Left ventricle myocardium inferior (tissue), 1 donor: ENCODE measurements around the gene FHL3. TPM values are rescaled to one million over a fixed set of nuclear protein-coding genes. Genes with fewer than 3 reads are reported as not detected.

ENCODE experiments used
- DNase-seq: peaks from one replicate; pipeline ENCODE4 v3.0.0-alpha.2; 2020
- H3K27ac ChIP-seq: fragments of 200-600 bp; replicated peaks from 2 replicates; pipeline ENCODE4 v1.8.0; 2021
- H3K27me3 ChIP-seq: fragments of 200-600 bp; 2 replicates; pipeline ENCODE4 v1.8.0; 2021; ENCODE audit warnings: low read depth
- H3K36me3 ChIP-seq: fragments of 200-600 bp; 2 replicates; pipeline ENCODE4 v1.8.0; 2021
- H3K4me1 ChIP-seq: fragments of 200-600 bp; 2 replicates; pipeline ENCODE4 v1.8.0; 2021
- H3K4me3 ChIP-seq: fragments of 200-600 bp; 2 replicates; pipeline ENCODE4 v1.8.0; 2021; ENCODE audit warnings: mild to moderate bottlenecking, moderate library complexity
- H3K9me3 ChIP-seq: fragments of 200-600 bp; replicated peaks from 2 replicates; pipeline ENCODE4 v1.8.0; 2021
- intact Hi-C: fragments of 100-400 bp; cut with micrococcal nuclease; formaldehyde crosslinking; loops from one replicate; pipeline ENCODE4 v1.11.0; 2022
- total RNA-seq: library from RNA; stranded (reverse); fragmentation: NEBNext Ultra II Directional; extraction: Animal tissue kit (Norgen Biotek cat#: 25700); gene quantifications from one replicate; pipeline ENCODE4 v1.2.1, GENCODE V29; 2021
- TF ChIP-seq, protein P1 (sequence below): fragments of 200-600 bp; IDR thresholded peaks from 2 replicates; pipeline ENCODE4 v1.8.0; 2021; ENCODE audit warnings: antibody characterized with exemption, mild to moderate bottlenecking, borderline replicate concordance
- donor health status: DM: no; HTN: yes; CAD: no; lungs with severe emphysema.

The FHL3 gene
- total RNA-seq, 1 donor from 2014 or later = 15.8 TPM

DNA sequence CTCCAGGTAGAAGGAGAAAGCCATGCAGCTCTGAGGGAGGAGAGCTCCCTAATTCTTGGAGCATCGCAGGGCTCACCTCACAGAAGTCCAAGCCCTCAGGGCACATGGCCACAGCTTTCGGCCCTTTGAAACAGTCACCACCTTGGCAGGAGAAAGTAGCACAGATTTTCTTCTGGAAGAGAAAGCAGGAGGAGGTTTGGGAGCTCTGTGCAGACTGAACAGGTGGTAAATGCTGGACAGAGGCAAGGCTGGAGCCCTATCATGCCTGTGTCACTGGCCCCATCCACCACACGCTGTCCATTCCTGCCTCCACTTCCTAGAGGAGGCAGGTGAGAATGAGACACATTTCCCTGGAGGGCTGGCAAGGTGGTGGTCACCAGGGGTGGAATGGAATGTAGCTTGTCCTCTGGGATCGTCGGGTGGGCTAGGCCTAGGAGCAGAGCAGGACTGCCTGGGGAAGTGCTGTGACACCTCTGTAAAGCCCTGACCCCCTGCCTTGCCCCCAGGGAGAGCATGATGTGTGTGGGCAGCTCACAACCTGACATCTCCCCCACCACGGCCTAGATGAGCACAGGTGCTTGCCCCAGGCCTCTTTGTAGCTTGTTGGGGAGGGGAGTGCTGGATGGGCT lies 55.7 kb downstream of the FHL3 start:
- no peak for DNase-seq
- no peaks in the 10 kb centered on the region for H3K9me3 ChIP-seq
- H3K36me3 ChIP-seq = peaks cover 7% of the 10 kb centered on the region
- peaks cover 28% of the 10 kb centered on the region for H3K4me1 ChIP-seq
- H3K27me3 ChIP-seq = no peaks in the 10 kb centered on the region
- intact Hi-C loops = no loop called here
- no peak overlapping the region for H3K27ac ChIP-seq
- TF ChIP-seq, protein P1, sequence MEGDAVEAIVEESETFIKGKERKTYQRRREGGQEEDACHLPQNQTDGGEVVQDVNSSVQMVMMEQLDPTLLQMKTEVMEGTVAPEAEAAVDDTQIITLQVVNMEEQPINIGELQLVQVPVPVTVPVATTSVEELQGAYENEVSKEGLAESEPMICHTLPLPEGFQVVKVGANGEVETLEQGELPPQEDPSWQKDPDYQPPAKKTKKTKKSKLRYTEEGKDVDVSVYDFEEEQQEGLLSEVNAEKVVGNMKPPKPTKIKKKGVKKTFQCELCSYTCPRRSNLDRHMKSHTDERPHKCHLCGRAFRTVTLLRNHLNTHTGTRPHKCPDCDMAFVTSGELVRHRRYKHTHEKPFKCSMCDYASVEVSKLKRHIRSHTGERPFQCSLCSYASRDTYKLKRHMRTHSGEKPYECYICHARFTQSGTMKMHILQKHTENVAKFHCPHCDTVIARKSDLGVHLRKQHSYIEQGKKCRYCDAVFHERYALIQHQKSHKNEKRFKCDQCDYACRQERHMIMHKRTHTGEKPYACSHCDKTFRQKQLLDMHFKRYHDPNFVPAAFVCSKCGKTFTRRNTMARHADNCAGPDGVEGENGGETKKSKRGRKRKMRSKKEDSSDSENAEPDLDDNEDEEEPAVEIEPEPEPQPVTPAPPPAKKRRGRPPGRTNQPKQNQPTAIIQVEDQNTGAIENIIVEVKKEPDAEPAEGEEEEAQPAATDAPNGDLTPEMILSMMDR = no peak
- H3K4me3 ChIP-seq = no peak overlapping the region

DNA sequence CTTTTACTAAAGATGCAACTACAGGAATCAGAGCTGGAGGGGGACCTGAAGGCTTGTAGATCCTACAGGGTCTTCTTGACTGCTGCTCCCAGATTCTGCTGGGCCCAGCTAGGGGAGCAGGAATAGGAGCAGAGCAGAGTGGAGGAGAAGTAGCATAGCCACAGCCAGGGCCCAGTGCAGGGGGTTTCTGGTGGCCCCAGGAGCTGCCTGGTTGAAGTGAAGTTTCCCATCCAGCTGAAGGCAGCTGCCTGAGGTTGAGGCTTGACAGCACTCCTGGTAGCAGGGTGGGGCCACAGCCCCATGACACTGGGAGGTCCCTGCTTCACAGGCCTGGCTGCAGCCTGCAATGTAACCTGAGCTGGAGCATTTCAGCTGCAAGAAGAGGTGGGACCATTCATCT lies 56.5 kb downstream of the FHL3 start:
- intact Hi-C loops = no loop called here
- no peak overlapping the region for H3K27ac ChIP-seq
- H3K36me3 ChIP-seq = peaks cover 13% of the 10 kb centered on the region
- H3K27me3 ChIP-seq = no peaks in the 10 kb centered on the region
- H3K9me3 ChIP-seq = no peaks in the 10 kb centered on the region
- H3K4me1 ChIP-seq = peaks cover 29% of the 10 kb centered on the region
- no peak for DNase-seq
- TF ChIP-seq, protein P1 = no peak
- no peak overlapping the region for H3K4me3 ChIP-seq

DNA sequence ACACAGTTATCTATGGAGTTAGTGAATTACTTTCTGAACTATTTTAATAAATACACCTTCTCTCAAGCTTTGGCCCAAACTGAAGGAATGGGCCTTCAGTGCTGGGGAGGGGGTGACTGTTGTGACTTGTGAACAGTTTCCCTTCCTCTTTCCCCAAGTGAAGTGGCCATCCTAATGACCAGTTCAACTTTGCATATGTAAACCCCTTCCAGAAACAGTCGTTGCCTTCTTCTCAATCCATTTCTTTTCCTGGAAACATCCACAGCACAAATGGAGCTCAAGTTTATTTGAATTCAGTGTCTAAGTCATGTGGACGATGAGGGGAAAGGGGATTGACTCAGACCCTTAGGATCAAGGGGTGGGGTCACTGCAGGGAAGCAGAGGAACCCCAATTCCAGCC lies 57.1 kb downstream of the FHL3 start:
- Histone ChIP-seq H3K4me1 (peaks cover 29% of the 10 kb centered on the region), H3K27me3 (no peaks in the 10 kb centered on the region), H3K36me3 (peaks cover 20% of the 10 kb centered on the region), H3K4me3 (no peak overlapping the region), H3K27ac (no peak overlapping the region), H3K9me3 (no peaks in the 10 kb centered on the region)
- TF ChIP-seq, protein P1 = no peak
- no peak for DNase-seq
- intact Hi-C loops = no loop called here

DNA sequence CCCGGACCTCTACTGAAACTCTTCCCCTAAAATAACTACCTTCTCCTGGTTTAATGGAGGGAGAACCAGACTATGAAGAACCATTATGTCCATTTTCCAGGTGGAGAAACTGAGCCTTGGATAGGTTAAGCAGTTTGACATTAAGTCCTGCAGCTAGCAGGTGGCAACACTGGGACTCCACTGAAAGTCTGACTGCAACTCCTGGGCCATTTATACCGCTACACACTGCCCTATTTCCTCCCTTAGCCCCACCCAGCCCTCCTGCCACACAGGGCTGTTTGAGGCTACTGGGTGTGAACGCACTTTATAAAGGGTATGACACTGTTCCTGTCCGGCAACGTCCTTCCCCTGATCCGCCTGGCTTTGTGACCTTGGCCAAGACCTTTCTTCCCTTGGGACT lies 58.0 kb downstream of the FHL3 start:
- H3K27ac ChIP-seq = peak overlapping the region; percentile 93
- no peaks in the 10 kb centered on the region for H3K27me3 ChIP-seq
- intact Hi-C loops = no loop called here
- peak overlapping the region; percentile 94 for H3K4me3 ChIP-seq
- TF ChIP-seq, protein P1 = no peak
- H3K4me1 ChIP-seq = peaks cover 29% of the 10 kb centered on the region
- no peaks in the 10 kb centered on the region for H3K9me3 ChIP-seq
- H3K36me3 ChIP-seq = peaks cover 28% of the 10 kb centered on the region
- no peak for DNase-seq

Other genes starting within 250 kb of the FHL3 start
- 0.14 TPM for gene EPHA10, start 240.4 kb downstream of the FHL3 start, total RNA-seq
- gene MANEAL, start 211.7 kb downstream of the FHL3 start, total RNA-seq = 1.9 TPM
- 47.3 TPM for gene C1orf122, start 197.7 kb downstream of the FHL3 start, total RNA-seq
- 5.7 TPM for gene YRDC, start 197.3 kb downstream of the FHL3 start, total RNA-seq
- 11.3 TPM for gene MTF1, start 145.9 kb downstream of the FHL3 start, total RNA-seq
- 10.9 TPM for gene INPP5B, start 58.5 kb downstream of the FHL3 start, total RNA-seq
- gene SF3A3, start 15.5 kb downstream of the FHL3 start, total RNA-seq = 29.5 TPM
- gene UTP11, start 7.2 kb upstream of the FHL3 start, total RNA-seq = 39.6 TPM
- gene POU3F1, start 41.3 kb upstream of the FHL3 start, total RNA-seq = 0.11 TPM